ENCODE measurements around the gene PAX1. TPM values are rescaled to one million over a fixed set of nuclear protein-coding genes. Genes with fewer than 3 reads are reported as not detected.

The PAX1 gene
- total RNA-seq, 4 donors from 2014 or later: not detected

GRCh38 chr20:21681234-21681921, 24.1 kb upstream of the PAX1 start:
- intact Hi-C loops (cut with DNase I; ENCODE audit: low total_unique reads): no loop called here
- no peaks in the 10 kb centered on the region for H3K36me3 ChIP-seq
- DNase-seq: no peak

GRCh38 chr20:21681922-21682318, 23.5 kb upstream of the PAX1 start:
- Histone ChIP-seq H3K4me3 (no peak overlapping the region), H3K27me3 (no peaks in the 10 kb centered on the region), H3K9me3 (no peaks in the 10 kb centered on the region), H3K27ac (no peak overlapping the region), H3K36me3 (no peaks in the 10 kb centered on the region), H3K4me1 (no peaks in the 10 kb centered on the region)
- intact Hi-C loops (cut with DNase I; ENCODE audit: low total_unique reads): no loop called here
- DNase-seq: no peak
- TF ChIP-seq CTCF (IDR thresholded peaks at IDR 0.05): no peak

More at GRCh38 chr20:21681234-21681921, 24.1 kb upstream of the PAX1 start:
- H3K4me1 ChIP-seq: no peaks in the 10 kb centered on the region
- no peaks in the 10 kb centered on the region for H3K9me3 ChIP-seq
- no peaks in the 10 kb centered on the region for H3K27me3 ChIP-seq
- H3K27ac ChIP-seq: no peak overlapping the region
- no peak overlapping the region for H3K4me3 ChIP-seq
- no peak for TF ChIP-seq POLR2A (IDR thresholded peaks at IDR 0.05)
- TF ChIP-seq CTCF (IDR thresholded peaks at IDR 0.05): no peak

GRCh38 chr20:21682521-21682954, 22.9 kb upstream of the PAX1 start:
- DNase-seq: no peak
- TF ChIP-seq POLR2A (IDR thresholded peaks at IDR 0.05) (no peak), CTCF (IDR thresholded peaks at IDR 0.05) (no peak)

GRCh38 chr20:21684671-21685070, 20.8 kb upstream of the PAX1 start:
- TF ChIP-seq POLR2A (IDR thresholded peaks at IDR 0.05) (no peak), CTCF (IDR thresholded peaks at IDR 0.05) (no peak)
- Histone ChIP-seq H3K36me3 (no peaks in the 10 kb centered on the region), H3K4me1 (no peaks in the 10 kb centered on the region), H3K27me3 (no peaks in the 10 kb centered on the region), H3K4me3 (no peak overlapping the region), H3K9me3 (no peaks in the 10 kb centered on the region), H3K27ac (no peak overlapping the region)
- intact Hi-C loops (cut with DNase I; ENCODE audit: low total_unique reads): no loop called here
- DNase-seq: no peak

More at GRCh38 chr20:21682521-21682954, 22.9 kb upstream of the PAX1 start:
- no peaks in the 10 kb centered on the region for H3K36me3 ChIP-seq
- no peaks in the 10 kb centered on the region for H3K27me3 ChIP-seq
- H3K4me3 ChIP-seq: no peak overlapping the region
- intact Hi-C loops (cut with DNase I; ENCODE audit: low total_unique reads): no loop called here
- H3K27ac ChIP-seq: no peak overlapping the region
- H3K4me1 ChIP-seq: no peaks in the 10 kb centered on the region
- H3K9me3 ChIP-seq: no peaks in the 10 kb centered on the region

GRCh38 chr20:21685981-21686380, 19.5 kb upstream of the PAX1 start:
- no peaks in the 10 kb centered on the region for H3K36me3 ChIP-seq
- intact Hi-C loops (cut with DNase I; ENCODE audit: low total_unique reads): no loop called here
- no peaks in the 10 kb centered on the region for H3K4me1 ChIP-seq
- TF ChIP-seq CTCF (IDR thresholded peaks at IDR 0.05): no peak
- no peak for TF ChIP-seq POLR2A (IDR thresholded peaks at IDR 0.05)
- no peaks in the 10 kb centered on the region for H3K9me3 ChIP-seq
- no peak overlapping the region for H3K4me3 ChIP-seq
- no peak overlapping the region for H3K27ac ChIP-seq
- no peak for DNase-seq
- H3K27me3 ChIP-seq: no peaks in the 10 kb centered on the region

All from uterus (tissue), 4 donors.